K562 (cell line): ENCODE results near the gene MRPL58. TPM values are rescaled to one million over a fixed set of nuclear protein-coding genes. Genes with fewer than 3 reads are reported as not detected.

Experiments
- CBX3 ChIP-seq, 2 experiments: IDR thresholded peaks; 1 replicate in 1 of 2; 2 replicates in 1 of 2; pipeline ENCODE4 v1.6.1; 2012; ENCODE audit warnings: inconsistent platforms in 2 of 2, low read length in 2 of 2, borderline replicate concordance in 1 of 2, control low read depth in 1 of 2
- CREB3 ChIP-seq: fragments of 450-650 bp; conservative IDR thresholded peaks from 2 replicates; pipeline ENCODE4 v1.6.1; 2016; ENCODE audit warnings: missing genetic modification characterization, low read depth, mild to moderate bottlenecking, missing compliant biosample characterization, moderate library complexity
- CREM ChIP-seq: IDR thresholded peaks from 2 replicates; pipeline ENCODE4 v1.6.1; 2014; ENCODE audit warnings: antibody characterized with exemption, low read depth
- ETV1 ChIP-seq: fragments of 450-650 bp; conservative IDR thresholded peaks from 2 replicates; pipeline ENCODE4 v1.6.1; 2016; ENCODE audit warnings: missing genetic modification characterization, control low read depth, low read depth, missing compliant biosample characterization
- HLTF ChIP-seq: fragments of 450-650 bp; IDR thresholded peaks from 2 replicates; pipeline ENCODE4 v1.6.1; 2016
- MLLT1 ChIP-seq, 2 experiments: fragments of 450-650 bp; IDR thresholded peaks; 2 replicates each; pipeline ENCODE4 v1.6.1; 2016
- OTX1 ChIP-seq: fragments of 450-650 bp; formaldehyde crosslinking; IDR thresholded peaks from 2 replicates; pipeline ENCODE4 v1.4.0; 2022; ENCODE audit warnings: mild to moderate bottlenecking
- SMC3 ChIP-seq: conservative IDR thresholded peaks from 2 replicates; pipeline ENCODE4 v1.6.1; 2011; ENCODE audit warnings: low read depth, low read length, improper control_type of control experiment; ENCODE audit not compliant: insufficient read depth
- SNAPC5 ChIP-seq: fragments of 250-450 bp; sonication (Bioruptor Pico); IDR thresholded peaks from 2 replicates; pipeline ENCODE4 v1.8.0; 2021; ENCODE audit warnings: moderate library complexity, mild to moderate bottlenecking, inconsistent platforms
- SUPT5H ChIP-seq: fragments of 450-650 bp; IDR thresholded peaks from 2 replicates; pipeline ENCODE4 v1.6.1; 2016
- TCF15 ChIP-seq: fragments of 250-450 bp; sonication (Bioruptor Pico); IDR thresholded peaks from 2 replicates; pipeline ENCODE4 v1.8.0; 2022; ENCODE audit warnings: moderate library complexity, mild to moderate bottlenecking, inconsistent platforms
- TRIM28 ChIP-seq: fragments of 450-650 bp; IDR thresholded peaks from 2 replicates; pipeline ENCODE4 v1.6.1; 2017
- ZBED1 ChIP-seq: IDR thresholded peaks from 2 replicates; pipeline ENCODE4 v1.6.1; 2014
- ZNF507 ChIP-seq: conservative IDR thresholded peaks from 2 replicates; pipeline ENCODE4 v1.6.1; 2017; ENCODE audit warnings: missing genetic modification characterization, missing compliant biosample characterization
- ZNF551 ChIP-seq: fragments of 250-450 bp; sonication (Bioruptor Pico); IDR thresholded peaks from 2 replicates; pipeline ENCODE4 v1.5.0; 2021; ENCODE audit warnings: mild to moderate bottlenecking, moderate library complexity
- ZNF639 ChIP-seq, 2 experiments: fragments of 200-800 bp in 1 of 2; sonication (Bioruptor generic) in 1 of 2; sonication (generic) in 1 of 2; formaldehyde crosslinking in 1 of 2; IDR thresholded peaks in 1 of 2; conservative IDR thresholded peaks in 1 of 2; 2 replicates each; pipeline versions ENCODE4 v1.5.0 to v1.6.1; 2016 to 2020; ENCODE audit warnings: missing compliant biosample characterization in 1 of 2, missing genetic modification characterization in 1 of 2, missing genetic modification reagents in 1 of 2
- ZNF699 ChIP-seq: fragments of 250-450 bp; sonication (Bioruptor Pico); IDR thresholded peaks from 2 replicates; pipeline ENCODE4 v1.8.0; 2021; ENCODE audit warnings: mild to moderate bottlenecking, moderate library complexity; ENCODE audit not compliant: insufficient replicate concordance
- polyA plus RNA-seq, 8 experiments: library from polyadenylated mRNA; depleted of rRNA in 4 of 8; stranded (reverse) in 5 of 8; unstranded in 3 of 8; fragments of >200 nt; fragmentation: Nextera tagmentation in 2 of 8; fragmentation: Illumina TruSeq in 1 of 8; extraction: Ambion mirVana in 2 of 8; extraction: Trizol in 1 of 8; gene quantifications; 2 replicates each; pipeline versions ENCODE4 v1.2.1 to v1.2.3, GENCODE V29; 2011 to 2014; ENCODE audit warnings: inconsistent platforms in 1 of 8, missing spikeins in 1 of 8
- total RNA-seq, 7 experiments: library from RNA; depleted of rRNA in 6 of 7; stranded (reverse); fragments of >200 nt in 6 of 7; fragmentation: Illumina TruSeq in 2 of 7; extraction: Trizol in 2 of 7; gene quantifications; 2 replicates each; pipeline versions ENCODE4 v1.2.1 to v1.2.3, GENCODE V29; 2011 to 2021; ENCODE audit warnings: low replicate concordance in 1 of 7
- TF ChIP-seq, protein P1 (sequence below): IDR thresholded peaks from 2 replicates; pipeline ENCODE4 v1.6.1; 2011; ENCODE audit not compliant: insufficient read length; ENCODE audit errors: extremely low read depth
- TF ChIP-seq, protein P2 (sequence below), 2 experiments: fragments of 450-650 bp in 1 of 2; sonication (generic) in 1 of 2; formaldehyde crosslinking; conservative IDR thresholded peaks; 2 replicates each; pipeline versions ENCODE4 v1.4.0 to v1.8.1; 2020 to 2022; ENCODE audit warnings: mild to moderate bottlenecking in 1 of 2, missing genetic modification reagents in 1 of 2
- TF ChIP-seq, protein P3 (sequence below): sonication (generic); formaldehyde crosslinking; IDR thresholded peaks from 2 replicates; pipeline ENCODE4 v1.4.0; 2020; ENCODE audit warnings: mild to moderate bottlenecking, missing genetic modification reagents

MRPL58 gene
- total and polyA plus RNA-seq, 9 of the 15 experiments (the other 6 are each of a cell fraction or from before 2014, with no cell fraction given): 30.8 to 107 (median 72.4) TPM

DNA sequence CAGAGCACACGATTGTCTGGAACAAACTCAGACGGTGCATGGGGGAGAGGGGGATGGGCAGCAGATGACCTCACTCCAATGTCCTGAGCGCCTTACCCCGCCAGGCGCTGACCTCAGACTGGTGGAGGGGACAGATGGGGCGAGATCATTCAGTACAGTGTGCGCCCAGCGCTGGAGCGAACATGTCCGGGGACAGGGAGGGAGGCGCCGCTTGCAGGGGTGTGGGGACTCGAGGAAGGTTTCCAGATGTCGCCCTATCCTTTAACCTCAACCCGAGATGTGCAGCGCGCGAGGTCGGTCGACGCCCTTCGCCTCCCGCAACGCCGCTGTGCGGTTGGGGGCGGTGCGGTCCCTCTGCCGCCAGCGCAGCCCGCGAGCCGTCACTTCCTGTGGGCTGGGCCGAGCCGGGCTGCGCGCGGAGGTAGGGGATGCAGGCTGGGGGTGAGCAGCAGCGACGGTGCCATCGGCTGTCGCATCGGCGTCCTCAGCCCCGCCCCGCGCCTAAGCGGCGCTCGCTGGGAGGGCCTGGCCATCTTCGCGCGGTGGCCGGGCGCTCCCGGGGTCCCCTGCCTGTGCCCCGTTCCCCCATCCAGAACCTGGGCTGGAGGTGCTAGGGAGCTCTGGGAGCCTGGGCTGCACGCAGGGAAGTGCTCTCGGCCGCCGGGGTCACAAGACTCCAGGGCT, 30.3 kb upstream of the MRPL58 start (continued):
- TF ChIP-seq HLTF (no peak), ZNF699 (no peak), ZNF639 (CRISPR knock-in tag; conservative IDR thresholded peaks at IDR 0.05 in 1 of 2, IDR thresholded peaks at IDR 0.05 in 1 of 2) (no peak), SMC3 (peak; percentile 23; the same call in 1 of the 2 replicates), MLLT1 (IDR thresholded peaks at IDR 0.05) (peak; percentile 12 to 52; a peak in 1 of 4 replicates), CREM (peak; percentile 79), ZNF507 (tag) (no peak), SUPT5H (peak; percentile 84), CREB3 (peak; percentile 27; the same call in 1 of the 2 replicates), ZNF551 (no peak), ZBED1 (no peak), CBX3 (IDR thresholded peaks at IDR 0.05; ENCODE audit: borderline replicate concordance in 1 of 2, low read length in 2 of 2) (no peak; a peak in 1 of 3 replicates), SNAPC5 (no peak), TCF15 (CRISPR knock-in tag) (no peak), OTX1 (CRISPR knock-in tag) (no peak), ETV1 (tag) (peak; percentile 50), TRIM28 (peak; percentile 83)
- TF ChIP-seq, protein P1, sequence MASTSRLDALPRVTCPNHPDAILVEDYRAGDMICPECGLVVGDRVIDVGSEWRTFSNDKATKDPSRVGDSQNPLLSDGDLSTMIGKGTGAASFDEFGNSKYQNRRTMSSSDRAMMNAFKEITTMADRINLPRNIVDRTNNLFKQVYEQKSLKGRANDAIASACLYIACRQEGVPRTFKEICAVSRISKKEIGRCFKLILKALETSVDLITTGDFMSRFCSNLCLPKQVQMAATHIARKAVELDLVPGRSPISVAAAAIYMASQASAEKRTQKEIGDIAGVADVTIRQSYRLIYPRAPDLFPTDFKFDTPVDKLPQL: no peak
- TF ChIP-seq, protein P2, sequence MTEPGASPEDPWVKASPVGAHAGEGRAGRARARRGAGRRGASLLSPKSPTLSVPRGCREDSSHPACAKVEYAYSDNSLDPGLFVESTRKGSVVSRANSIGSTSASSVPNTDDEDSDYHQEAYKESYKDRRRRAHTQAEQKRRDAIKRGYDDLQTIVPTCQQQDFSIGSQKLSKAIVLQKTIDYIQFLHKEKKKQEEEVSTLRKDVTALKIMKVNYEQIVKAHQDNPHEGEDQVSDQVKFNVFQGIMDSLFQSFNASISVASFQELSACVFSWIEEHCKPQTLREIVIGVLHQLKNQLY (CRISPR knock-in tag; conservative IDR thresholded peaks at IDR 0.05): no peak
- TF ChIP-seq, protein P3, sequence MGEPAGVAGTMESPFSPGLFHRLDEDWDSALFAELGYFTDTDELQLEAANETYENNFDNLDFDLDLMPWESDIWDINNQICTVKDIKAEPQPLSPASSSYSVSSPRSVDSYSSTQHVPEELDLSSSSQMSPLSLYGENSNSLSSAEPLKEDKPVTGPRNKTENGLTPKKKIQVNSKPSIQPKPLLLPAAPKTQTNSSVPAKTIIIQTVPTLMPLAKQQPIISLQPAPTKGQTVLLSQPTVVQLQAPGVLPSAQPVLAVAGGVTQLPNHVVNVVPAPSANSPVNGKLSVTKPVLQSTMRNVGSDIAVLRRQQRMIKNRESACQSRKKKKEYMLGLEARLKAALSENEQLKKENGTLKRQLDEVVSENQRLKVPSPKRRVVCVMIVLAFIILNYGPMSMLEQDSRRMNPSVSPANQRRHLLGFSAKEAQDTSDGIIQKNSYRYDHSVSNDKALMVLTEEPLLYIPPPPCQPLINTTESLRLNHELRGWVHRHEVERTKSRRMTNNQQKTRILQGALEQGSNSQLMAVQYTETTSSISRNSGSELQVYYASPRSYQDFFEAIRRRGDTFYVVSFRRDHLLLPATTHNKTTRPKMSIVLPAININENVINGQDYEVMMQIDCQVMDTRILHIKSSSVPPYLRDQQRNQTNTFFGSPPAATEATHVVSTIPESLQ (CRISPR knock-in tag): no peak
